Endometrial microvascular endothelial cells (primary cell): ENCODE measurements around the gene DHX9. TPM values are rescaled to one million over a fixed set of nuclear protein-coding genes. Genes with fewer than 3 reads are reported as not detected.

Experiments
- in situ Hi-C: cut with HindIII; loops from 2 replicates; pipeline ENCODE4 v1.10.0; 2017; ENCODE audit warnings: low sequenced_read_pairs, low pct_unique_long_range_greater_than_20kb; ENCODE audit errors: inconsistent ontology term
- total RNA-seq: library from RNA; depleted of rRNA; stranded (reverse); fragments of >200 nt; gene quantifications from one replicate; pipeline ENCODE4 v1.2.3, GENCODE V29; 2015; ENCODE audit errors: inconsistent ontology term

DHX9 gene
- total RNA-seq, result 157 TPM

- in situ Hi-C loops, result no loop called here
Measured at GRCh38 chr1:182839209-182840066, at the start of gene DHX9. Gene DHX9 (plus strand): TSS chr1:182839347. CDS start chr1:182842567, 3,220 bp downstream.

GRCh38 chr1:182791281-182792179 lies 47.6 kb upstream of the DHX9 start:
- in situ Hi-C loops, result no loop called here

GRCh38 chr1:182794091-182794490 lies 45.1 kb upstream of the DHX9 start:
- in situ Hi-C loops, result no loop called here

GRCh38 chr1:182794676-182795201 lies 44.4 kb upstream of the DHX9 start:
- in situ Hi-C loops, result no loop called here

GRCh38 chr1:182795563-182796228 lies 43.5 kb upstream of the DHX9 start:
- in situ Hi-C loops, result no loop called here

GRCh38 chr1:182802006-182802803 lies 36.9 kb upstream of the DHX9 start:
- in situ Hi-C loops, result no loop called here

- in situ Hi-C loops, result no loop called here
Measured at GRCh38 chr1:182803846-182804245, 35.3 kb upstream of the DHX9 start.

- in situ Hi-C loops, result no loop called here
Measured at GRCh38 chr1:182806015-182806678, 33.0 kb upstream of the DHX9 start.

- in situ Hi-C loops, result no loop called here
Measured at GRCh38 chr1:182807907-182808306, 31.2 kb upstream of the DHX9 start.

GRCh38 chr1:182809414-182809957 lies 29.7 kb upstream of the DHX9 start:
- in situ Hi-C loops, result no loop called here

GRCh38 chr1:182811975-182812722 lies 27.0 kb upstream of the DHX9 start:
- in situ Hi-C loops, result no loop called here

- in situ Hi-C loops, result no loop called here
Measured at GRCh38 chr1:182816863-182817262, 22.3 kb upstream of the DHX9 start.

GRCh38 chr1:182817802-182818201 lies 21.3 kb upstream of the DHX9 start:
- in situ Hi-C loops, result no loop called here

- in situ Hi-C loops, result no loop called here
Measured at GRCh38 chr1:182823220-182823619, 15.9 kb upstream of the DHX9 start.

GRCh38 chr1:182826892-182827291 lies 12.3 kb upstream of the DHX9 start:
- in situ Hi-C loops, result no loop called here

- in situ Hi-C loops, result no loop called here
Measured at GRCh38 chr1:182829285-182829932, 9.7 kb upstream of the DHX9 start.
